NCI-H748 treated with DMSO at 0.1 percent for 48 hours (cell line): Measurements from ENCODE around the gene CCT4.
A peak's percentile ranks its signal among the peaks of the same experiment; 100 is the strongest.
"Not testable (repeated sequence)": the region's sequence is repeated elsewhere in the genome, so short reads cannot be mapped to it uniquely, and the experiment has no call there.

Experiments used
- DNase-seq: peaks from one replicate; lab custom pipeline; 2025; lab: John Stamatoyannopoulos, UW

CCT4 gene

GRCh38 chr2:61888267-61889055, at the start of gene CCT4:
Gene CCT4 (minus strand): TSS chr2:61888656. CDS start chr2:61888507, 149 bp downstream.
- peak; percentile 49 for DNase-seq

- DNase-seq: no peak
Measured at GRCh38 chr2:61937886-61938285, 49.4 kb upstream of the CCT4 start.

GRCh38 chr2:61937098-61937497, 48.6 kb upstream of the CCT4 start:
- DNase-seq: no peak

- no peak for DNase-seq
Measured at GRCh38 chr2:61928826-61929461, 40.5 kb upstream of the CCT4 start.

GRCh38 chr2:61926531-61927477, 38.3 kb upstream of the CCT4 start:
- no peak for DNase-seq

- no peak for DNase-seq
Measured at GRCh38 chr2:61924895-61925663, 36.6 kb upstream of the CCT4 start.

- DNase-seq: no peak
Measured at GRCh38 chr2:61922714-61923113, 34.3 kb upstream of the CCT4 start.

- DNase-seq: no peak
Measured at GRCh38 chr2:61920548-61920947, 32.1 kb upstream of the CCT4 start.

GRCh38 chr2:61914794-61915193, 26.3 kb upstream of the CCT4 start:
- DNase-seq: not testable (repeated sequence)

- DNase-seq: no peak
Measured at GRCh38 chr2:61911510-61911909, 23.1 kb upstream of the CCT4 start.

- no peak for DNase-seq
Measured at GRCh38 chr2:61910603-61911002, 22.1 kb upstream of the CCT4 start.

GRCh38 chr2:61909116-61909515, 20.7 kb upstream of the CCT4 start:
- no peak for DNase-seq

- DNase-seq: no peak
Measured at GRCh38 chr2:61906186-61906470, 17.7 kb upstream of the CCT4 start.

- DNase-seq: peak; percentile 9
Measured at GRCh38 chr2:61905372-61906185, 17.1 kb upstream of the CCT4 start, which contains the start of gene COMMD1. Gene COMMD1 (plus strand): TSS chr2:61905674. CDS start chr2:61905679, 5 bp downstream.

GRCh38 chr2:61900281-61900680, 11.8 kb upstream of the CCT4 start:
- no peak for DNase-seq

GRCh38 chr2:61898810-61899209, 10.4 kb upstream of the CCT4 start:
- no peak for DNase-seq

- no peak for DNase-seq
Measured at GRCh38 chr2:61887717-61888266, 664 bp downstream of the CCT4 start.

GRCh38 chr2:61885896-61886603, 2.4 kb downstream of the CCT4 start:
- DNase-seq: no peak

GRCh38 chr2:61882850-61883249, 5.6 kb downstream of the CCT4 start:
- DNase-seq: no peak

GRCh38 chr2:61879351-61879750, 9.1 kb downstream of the CCT4 start:
- DNase-seq: not testable (repeated sequence)
